CD14-positive monocyte (primary cell): ENCODE data around the gene RAB11B. TPM values are rescaled to one million over a fixed set of nuclear protein-coding genes. Genes with fewer than 3 reads are reported as not detected.
"Not testable (repeated sequence)": the region's sequence is repeated elsewhere in the genome, so short reads cannot be mapped to it uniquely, and the experiment has no call there.

ENCODE experiments used
- DNase-seq, 3 donors: peaks; one replicate each; pipeline ENCODE4 v3.0.0-alpha.2; 2011 to 2022
- H2AFZ ChIP-seq: 2 replicates; pipeline ENCODE4 v1.6.0; 2012; ENCODE audit warnings: mild to moderate bottlenecking, low read depth, low read length, inconsistent platforms; ENCODE audit not compliant: insufficient read depth, poor library complexity, severe bottlenecking
- H3K27ac ChIP-seq, 2 donors: 1 replicate in 1 of 2; 2 replicates in 1 of 2; pipeline ENCODE4 v1.5.1; 2012 to 2013; ENCODE audit warnings: low read length in 2 of 2, control low read depth in 1 of 2, inconsistent platforms in 1 of 2, low read depth in 1 of 2, mild to moderate bottlenecking in 1 of 2
- H3K27me3 ChIP-seq, 2 donors: one replicate each; pipeline versions ENCODE4 v1.6.0 to v1.6.1; 2011 to 2013; ENCODE audit warnings: low read length in 2 of 2; ENCODE audit not compliant: control insufficient read depth in 2 of 2, insufficient read depth in 2 of 2
- H3K36me3 ChIP-seq, 2 donors: replicated peaks in 1 of 2; 1 replicate in 1 of 2; 2 replicates in 1 of 2; pipeline versions ENCODE4 v1.5.1 to v1.6.1; 2012 to 2013; ENCODE audit warnings: low read length in 2 of 2, control low read depth in 1 of 2, inconsistent platforms in 1 of 2, mild to moderate bottlenecking in 1 of 2; ENCODE audit not compliant: insufficient read depth in 2 of 2, control insufficient read depth in 1 of 2
- H3K4me1 ChIP-seq, 2 donors: 1 replicate in 1 of 2; 2 replicates in 1 of 2; pipeline versions ENCODE4 v1.5.1 to v1.6.1; 2012 to 2013; ENCODE audit warnings: low read length in 2 of 2, control low read depth in 1 of 2, inconsistent platforms in 1 of 2, mild to moderate bottlenecking in 1 of 2, moderate library complexity in 1 of 2; ENCODE audit not compliant: insufficient read depth in 2 of 2, control insufficient read depth in 1 of 2
- H3K4me2 ChIP-seq: replicated peaks from 2 replicates; pipeline ENCODE3; 2012; ENCODE audit warnings: low read length, moderate library complexity, mild to moderate bottlenecking; ENCODE audit not compliant: poor library complexity, severe bottlenecking; ENCODE audit errors: extremely low read depth
- H3K4me3 ChIP-seq, 3 experiments: fragments of 200-600 bp in 1 of 3; sonication (generic) in 1 of 3; replicated peaks in 1 of 3; 1 replicate in 2 of 3; 2 replicates in 1 of 3; pipeline ENCODE4 v1.5.1; 2011 to 2013; ENCODE audit warnings: low read length in 3 of 3, mild to moderate bottlenecking in 3 of 3, control low read depth in 2 of 3, low read depth in 2 of 3, inconsistent platforms in 1 of 3, moderate library complexity in 1 of 3
- H3K79me2 ChIP-seq: 2 replicates; pipeline ENCODE4 v1.6.0; 2012; ENCODE audit warnings: mild to moderate bottlenecking, control low read depth, inconsistent platforms, low read length, moderate library complexity; ENCODE audit not compliant: insufficient read depth
- H3K9ac ChIP-seq: 2 replicates; pipeline ENCODE4 v1.6.0; 2017; ENCODE audit warnings: low read length, mild to moderate bottlenecking; ENCODE audit not compliant: insufficient read depth, poor library complexity, severe bottlenecking
- H3K9me3 ChIP-seq, 2 donors: replicated peaks in 1 of 2; 1 replicate in 1 of 2; 2 replicates in 1 of 2; pipeline versions ENCODE4 v1.5.1 to v1.6.1; 2012 to 2013; ENCODE audit warnings: low read length in 2 of 2, control low read depth in 1 of 2; ENCODE audit not compliant: control insufficient read depth in 1 of 2, insufficient read depth in 1 of 2
- H4K20me1 ChIP-seq: 2 replicates; pipeline ENCODE4 v1.6.0; 2012; ENCODE audit warnings: mild to moderate bottlenecking, low read length, control low read depth, moderate library complexity; ENCODE audit not compliant: insufficient read depth
- H3K27ac Mint-ChIP-seq, 7 donors: one replicate each; pipeline ENCODE4 v1.8.0; 2020; ENCODE audit warnings: mild to moderate bottlenecking in 7 of 7, mixed read lengths in 7 of 7, moderate library complexity in 6 of 7, inconsistent platforms in 2 of 7
- H3K27me3 Mint-ChIP-seq, 3 donors: one replicate each; pipeline ENCODE4 v1.8.0; 2021 to 2022; ENCODE audit warnings: low read depth in 3 of 3, mild to moderate bottlenecking in 3 of 3, mixed read lengths in 3 of 3, moderate library complexity in 3 of 3, inconsistent platforms in 1 of 3
- H3K36me3 Mint-ChIP-seq, 2 donors: one replicate each; pipeline ENCODE4 v1.8.0; 2020; ENCODE audit warnings: mixed read lengths in 2 of 2, inconsistent platforms in 1 of 2, mild to moderate bottlenecking in 1 of 2
- H3K4me1 Mint-ChIP-seq: one replicate; pipeline ENCODE4 v1.8.0; 2020; ENCODE audit warnings: mild to moderate bottlenecking, mixed read lengths
- H3K4me3 Mint-ChIP-seq, 2 donors: one replicate each; pipeline ENCODE4 v1.8.0; 2020; ENCODE audit warnings: mild to moderate bottlenecking in 2 of 2, mixed read lengths in 2 of 2, moderate library complexity in 1 of 2
- H3K9me3 Mint-ChIP-seq, 7 donors: one replicate each; pipeline ENCODE4 v1.8.0; 2020 to 2022; ENCODE audit warnings: mixed read lengths in 7 of 7, mild to moderate bottlenecking in 6 of 7, moderate library complexity in 6 of 7, inconsistent platforms in 2 of 7
- WGBS: methylation state at CpG from one replicate; pipeline ENCODE4 v1.1.5; 2013; ENCODE audit warnings: missing lambda C conversion rate; ENCODE audit not compliant: insufficient coverage; 5-methylcytosine and 5-hydroxymethylcytosine counted together
- intact Hi-C, 2 donors: fragments of 100-400 bp; cut with micrococcal nuclease; formaldehyde crosslinking; loops; one replicate each; pipeline versions ENCODE4 v1.15.0 to v1.15.1; 2023
- polyA plus RNA-seq, 3 donors: library from polyadenylated mRNA; depleted of rRNA in 1 of 3; unstranded in 2 of 3; stranded (reverse) in 1 of 3; fragments of 300-500 nt in 2 of 3; fragments of >200 nt in 1 of 3; fragmentation: Illumina TruSeq in 2 of 3; gene quantifications; 1 replicate in 2 of 3; 2 replicates in 1 of 3; pipeline ENCODE4 v1.2.3, GENCODE V29; 2012 to 2021
- TF ChIP-seq, protein P1 (sequence below): fragments of 200-600 bp; IDR thresholded peaks from one replicate; pipeline ENCODE4 v1.8.0; 2022; ENCODE audit warnings: antibody characterized with exemption, mild to moderate bottlenecking

RAB11B gene
- polyA plus RNA-seq, 3 donors: 36.5 to 128 (median 45.4) TPM

DNA sequence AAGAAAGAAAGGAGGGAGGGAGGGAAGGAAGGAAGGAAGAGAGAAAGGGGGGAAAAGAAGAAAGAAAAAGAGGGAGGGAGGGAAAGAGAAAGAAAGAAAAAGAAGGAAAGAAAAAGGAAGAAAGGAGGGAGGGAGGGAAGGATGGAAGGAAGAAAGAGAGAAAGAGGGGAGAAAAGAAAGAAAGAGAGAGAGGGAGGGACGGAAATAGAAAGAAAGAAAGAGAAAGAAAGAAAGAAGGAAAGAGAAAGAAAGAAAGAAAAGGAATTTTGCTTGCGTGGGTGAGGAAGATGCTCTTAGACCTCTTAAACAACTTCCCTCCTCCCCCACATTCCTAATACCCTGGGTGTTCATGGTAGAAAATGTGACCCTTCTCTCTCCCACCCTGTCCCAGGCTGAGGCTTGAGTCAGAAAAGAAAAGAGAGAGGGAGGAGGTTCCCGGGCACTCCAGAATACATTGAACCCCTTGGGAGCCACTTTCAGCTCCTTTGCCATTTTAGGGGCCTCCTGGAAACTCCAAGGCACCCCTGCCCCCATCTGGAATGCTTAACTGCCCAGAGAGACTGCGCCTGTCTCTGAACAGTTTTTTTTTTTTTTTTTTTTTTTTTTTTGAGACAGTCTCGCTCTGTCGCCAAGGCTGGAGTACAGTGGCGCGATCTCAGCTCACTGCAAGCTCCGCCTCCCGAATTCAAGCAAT is 37.9 kb upstream of the RAB11B start:
- H4K20me1 ChIP-seq: no peaks in the 10 kb centered on the region
- H3K9me3 ChIP-seq: no peaks in the 10 kb centered on the region
- Mint-ChIP-seq H3K36me3 (no peaks in the 10 kb centered on the region), H3K27ac (no peak overlapping the region), H3K9me3 (peaks cover 0 to 4% (median 0%) of the 10 kb centered on the region in 7 donors), H3K4me1 (peaks cover 15% of the 10 kb centered on the region), H3K27me3 (peaks cover 33 to 48% (median 35%) of the 10 kb centered on the region in 3 donors), H3K4me3 (peak overlapping the region in 1 of 2 donors; percentile 49)
- H3K27ac ChIP-seq: no peak overlapping the region
- intact Hi-C loops: loop anchor here in 1 of 2 donors (10.0 kb wide), 1 partner anchor 223 kb away; the partner anchor contains the start of gene MYO1F
- DNase-seq: no peak
- TF ChIP-seq, protein P1, sequence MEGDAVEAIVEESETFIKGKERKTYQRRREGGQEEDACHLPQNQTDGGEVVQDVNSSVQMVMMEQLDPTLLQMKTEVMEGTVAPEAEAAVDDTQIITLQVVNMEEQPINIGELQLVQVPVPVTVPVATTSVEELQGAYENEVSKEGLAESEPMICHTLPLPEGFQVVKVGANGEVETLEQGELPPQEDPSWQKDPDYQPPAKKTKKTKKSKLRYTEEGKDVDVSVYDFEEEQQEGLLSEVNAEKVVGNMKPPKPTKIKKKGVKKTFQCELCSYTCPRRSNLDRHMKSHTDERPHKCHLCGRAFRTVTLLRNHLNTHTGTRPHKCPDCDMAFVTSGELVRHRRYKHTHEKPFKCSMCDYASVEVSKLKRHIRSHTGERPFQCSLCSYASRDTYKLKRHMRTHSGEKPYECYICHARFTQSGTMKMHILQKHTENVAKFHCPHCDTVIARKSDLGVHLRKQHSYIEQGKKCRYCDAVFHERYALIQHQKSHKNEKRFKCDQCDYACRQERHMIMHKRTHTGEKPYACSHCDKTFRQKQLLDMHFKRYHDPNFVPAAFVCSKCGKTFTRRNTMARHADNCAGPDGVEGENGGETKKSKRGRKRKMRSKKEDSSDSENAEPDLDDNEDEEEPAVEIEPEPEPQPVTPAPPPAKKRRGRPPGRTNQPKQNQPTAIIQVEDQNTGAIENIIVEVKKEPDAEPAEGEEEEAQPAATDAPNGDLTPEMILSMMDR: no peak
- no peak overlapping the region for H3K4me2 ChIP-seq
- no peak overlapping the region for H3K4me3 ChIP-seq
- H2AFZ ChIP-seq: no peak overlapping the region
- peaks cover 4 to 5% of the 10 kb centered on the region in 2 donors for H3K4me1 ChIP-seq
- H3K9ac ChIP-seq: no peak overlapping the region
- no peaks in the 10 kb centered on the region for H3K79me2 ChIP-seq
- peaks cover 2 to 10% of the 10 kb centered on the region in 2 donors for H3K27me3 ChIP-seq
- H3K36me3 ChIP-seq: no peaks in the 10 kb centered on the region
- no CpG with 5 or more reads among the region's 10 CpGs for WGBS

DNA sequence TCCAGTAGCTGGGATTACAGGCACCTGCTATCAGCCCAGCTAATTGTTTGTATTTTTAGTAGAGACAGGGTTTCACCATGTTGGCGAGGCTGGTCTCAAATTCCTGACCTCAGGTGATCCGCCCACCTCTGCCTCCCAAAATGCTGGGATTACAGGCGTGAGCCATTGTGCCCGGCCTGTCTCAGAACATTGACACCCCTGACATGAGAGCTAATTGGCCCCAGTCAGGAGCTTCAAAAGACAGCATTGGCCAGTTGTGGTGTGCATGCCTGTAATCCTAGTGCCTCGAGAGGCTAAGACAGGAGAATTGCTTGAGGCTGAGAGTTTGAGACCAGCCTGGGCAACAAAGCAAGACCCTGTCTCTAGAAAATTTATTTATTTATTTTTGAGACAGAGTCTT is 37.3 kb upstream of the RAB11B start:
- H3K27ac ChIP-seq, H3K4me1 ChIP-seq, H4K20me1 ChIP-seq, H3K79me2 ChIP-seq, H3K9me3 Mint-ChIP-seq, H3K9ac ChIP-seq, H3K4me3 ChIP-seq, H3K36me3 ChIP-seq, H3K36me3 Mint-ChIP-seq, H3K4me2 ChIP-seq, H3K4me3 Mint-ChIP-seq, DNase-seq, H2AFZ ChIP-seq, H3K9me3 ChIP-seq: not testable (repeated sequence)
- H3K27me3 ChIP-seq: peaks cover 2 to 10% of the 10 kb centered on the region in 2 donors
- Mint-ChIP-seq H3K4me1 (peaks cover 15% of the 10 kb centered on the region), H3K27me3 (peaks cover 31 to 43% (median 35%) of the 10 kb centered on the region in 3 donors), H3K27ac (peak overlapping the region in 1 of 7 donors; percentile 46)
- intact Hi-C loops: loop anchor here in 1 of 2 donors (10.0 kb wide), 1 partner anchor 222 kb away; the partner anchor contains the start of gene MYO1F
- 88% methylated on average over 4 of the region's 5 CpGs for WGBS
